ENCODE results near the gene SND1. TPM values are rescaled to one million over a fixed set of nuclear protein-coding genes. Genes with fewer than 3 reads are reported as not detected.

Gene SND1
- polyA plus RNA-seq, 4 donors = 47.2 to 148 (median 92.2) TPM

DNA sequence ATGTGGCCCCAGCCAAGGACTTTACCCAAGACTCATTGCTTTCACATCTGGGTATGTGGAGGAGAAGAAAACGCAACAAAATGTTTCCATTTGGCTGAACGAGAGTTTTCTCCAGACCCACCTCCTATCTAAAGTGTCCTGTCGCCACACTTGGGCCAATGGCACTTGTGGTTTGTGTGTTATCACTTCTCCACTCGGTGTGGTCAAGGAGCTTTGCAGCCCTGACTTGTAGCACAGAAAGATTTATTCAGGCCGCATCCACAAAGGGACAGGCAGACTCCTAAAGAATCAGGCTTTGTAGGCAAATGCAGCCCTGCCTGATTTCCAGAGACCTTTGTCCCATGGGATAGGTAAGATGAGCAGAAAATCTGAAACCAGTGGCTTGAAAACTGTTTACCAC lies 392.1 kb downstream of the SND1 start:
- WGBS, 3 donors = 72 to 85% (median 78%) methylated on average over 5 of the region's 5 CpGs
- Histone ChIP-seq H3K36me3 (ENCODE audit: control insufficient read depth in 3 of 3, insufficient read depth in 2 of 3, low read depth in 1 of 3, low read length in 3 of 3) (peaks cover 0 to 12% (median 0%) of the 10 kb centered on the region in 3 donors), H3K9me3 (ENCODE audit: control insufficient read depth in 2 of 2, insufficient read depth in 1 of 2, low read depth in 1 of 2, low read length in 1 of 2) (no peaks in the 10 kb centered on the region), H3K27ac (ENCODE audit: low read depth in 1 of 3, low read length in 2 of 3) (no peak overlapping the region), H3K4me3 (ENCODE audit: low read depth in 1 of 3, low read length in 3 of 3) (no peak overlapping the region), H3K27me3 (ENCODE audit: control insufficient read depth in 3 of 3, insufficient read depth in 3 of 3, low read length in 3 of 3) (no peaks in the 10 kb centered on the region), H3K4me1 (ENCODE audit: control insufficient read depth in 3 of 3, insufficient read depth in 2 of 3, low read depth in 1 of 3, low read length in 2 of 3) (peaks cover 0 to 9% (median 2%) of the 10 kb centered on the region in 3 donors)
- no peak for DNase-seq
- FAIRE-seq = no peak

- no peak for DNase-seq
- Histone ChIP-seq H3K4me1 (ENCODE audit: control insufficient read depth in 3 of 3, insufficient read depth in 2 of 3, low read depth in 1 of 3, low read length in 2 of 3) (no peaks in the 10 kb centered on the region), H3K4me3 (ENCODE audit: low read depth in 1 of 3, low read length in 3 of 3) (no peak overlapping the region), H3K36me3 (ENCODE audit: control insufficient read depth in 3 of 3, insufficient read depth in 2 of 3, low read depth in 1 of 3, low read length in 3 of 3) (peaks cover 0 to 12% (median 0%) of the 10 kb centered on the region in 3 donors), H3K9me3 (ENCODE audit: control insufficient read depth in 2 of 2, insufficient read depth in 1 of 2, low read depth in 1 of 2, low read length in 1 of 2) (no peaks in the 10 kb centered on the region), H3K27me3 (ENCODE audit: control insufficient read depth in 3 of 3, insufficient read depth in 3 of 3, low read length in 3 of 3) (no peaks in the 10 kb centered on the region), H3K27ac (ENCODE audit: low read depth in 1 of 3, low read length in 2 of 3) (no peak overlapping the region)
- WGBS, 3 donors = 78 to 89% (median 83%) methylated on average over 1 of the region's 1 CpG
- FAIRE-seq = no peak
Measured at GRCh38 chr7:128045158-128045557, 393.2 kb downstream of the SND1 start.

DNA sequence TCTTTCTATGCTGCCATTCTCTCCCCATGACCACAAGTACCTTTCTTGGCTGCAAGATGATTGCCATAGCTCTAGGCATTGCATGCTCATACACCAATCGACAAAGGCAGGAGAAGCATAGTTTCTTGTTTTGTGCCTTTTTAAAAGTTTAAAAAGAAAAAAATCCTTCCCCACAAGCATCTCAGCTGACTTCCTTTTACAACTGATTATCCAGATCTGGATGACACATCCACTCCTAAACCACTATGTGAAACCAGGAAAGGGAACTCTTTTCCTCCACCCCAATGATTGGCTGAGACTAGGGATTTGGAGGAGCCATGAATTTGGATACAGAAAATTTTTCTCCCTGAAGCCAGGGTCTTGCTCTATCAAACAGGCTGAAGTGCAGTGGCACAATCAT lies 393.8 kb downstream of the SND1 start:
- WGBS, 3 donors = 83 to 95% (median 93%) methylated on average over 1 of the region's 1 CpG
- H3K9me3 ChIP-seq (ENCODE audit: control insufficient read depth in 2 of 2, insufficient read depth in 1 of 2, low read depth in 1 of 2, low read length in 1 of 2) = no peaks in the 10 kb centered on the region
- H3K27ac ChIP-seq (ENCODE audit: low read depth in 1 of 3, low read length in 2 of 3) = no peak overlapping the region
- H3K36me3 ChIP-seq (ENCODE audit: control insufficient read depth in 3 of 3, insufficient read depth in 2 of 3, low read depth in 1 of 3, low read length in 3 of 3) = peaks cover 0 to 12% (median 0%) of the 10 kb centered on the region in 3 donors
- no peaks in the 10 kb centered on the region for H3K4me1 ChIP-seq (ENCODE audit: control insufficient read depth in 3 of 3, insufficient read depth in 2 of 3, low read depth in 1 of 3, low read length in 2 of 3)
- H3K27me3 ChIP-seq (ENCODE audit: control insufficient read depth in 3 of 3, insufficient read depth in 3 of 3, low read length in 3 of 3) = no peaks in the 10 kb centered on the region
- FAIRE-seq (no peak), DNase-seq (no peak)
- no peak overlapping the region for H3K4me3 ChIP-seq (ENCODE audit: low read depth in 1 of 3, low read length in 3 of 3)

DNA sequence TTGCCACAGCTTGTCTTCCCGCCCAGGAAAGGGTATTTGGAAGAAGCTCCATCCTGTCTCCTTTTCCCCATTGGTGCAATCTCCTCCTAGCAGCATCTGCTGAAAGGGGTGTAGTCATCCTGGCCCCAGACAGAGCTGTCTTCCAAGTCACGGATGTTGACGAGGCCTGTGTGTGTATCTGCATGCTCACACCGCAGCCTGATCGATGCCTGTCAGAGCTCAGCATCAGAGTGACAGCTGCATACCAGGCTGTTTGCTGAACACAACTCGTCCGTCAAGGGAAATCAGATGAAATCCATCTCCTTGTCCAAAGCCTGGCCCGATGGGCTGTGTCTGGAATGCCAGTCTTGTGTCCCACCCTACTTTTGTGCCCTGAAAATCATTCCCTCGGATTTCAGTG lies 400.4 kb downstream of the SND1 start:
- FAIRE-seq (no peak), DNase-seq (no peak)
- Histone ChIP-seq H3K27ac (ENCODE audit: low read depth in 1 of 3, low read length in 2 of 3) (no peak overlapping the region), H3K36me3 (ENCODE audit: control insufficient read depth in 3 of 3, insufficient read depth in 2 of 3, low read depth in 1 of 3, low read length in 3 of 3) (peaks cover 0 to 21% (median 0%) of the 10 kb centered on the region in 3 donors), H3K4me3 (ENCODE audit: low read depth in 1 of 3, low read length in 3 of 3) (no peak overlapping the region), H3K9me3 (ENCODE audit: control insufficient read depth in 2 of 2, insufficient read depth in 1 of 2, low read depth in 1 of 2, low read length in 1 of 2) (no peaks in the 10 kb centered on the region), H3K4me1 (ENCODE audit: control insufficient read depth in 3 of 3, insufficient read depth in 2 of 3, low read depth in 1 of 3, low read length in 2 of 3) (peaks cover 0 to 10% (median 0%) of the 10 kb centered on the region in 3 donors), H3K27me3 (ENCODE audit: control insufficient read depth in 3 of 3, insufficient read depth in 3 of 3, low read length in 3 of 3) (no peaks in the 10 kb centered on the region)
- WGBS, 3 donors = 95 to 97% (median 95%) methylated on average over 9 of the region's 9 CpGs

- Histone ChIP-seq H3K36me3 (ENCODE audit: control insufficient read depth in 3 of 3, insufficient read depth in 2 of 3, low read depth in 1 of 3, low read length in 3 of 3) (peaks cover 0 to 21% (median 0%) of the 10 kb centered on the region in 3 donors), H3K27ac (ENCODE audit: low read depth in 1 of 3, low read length in 2 of 3) (no peak overlapping the region), H3K4me3 (ENCODE audit: low read depth in 1 of 3, low read length in 3 of 3) (no peak overlapping the region), H3K9me3 (ENCODE audit: control insufficient read depth in 2 of 2, insufficient read depth in 1 of 2, low read depth in 1 of 2, low read length in 1 of 2) (no peaks in the 10 kb centered on the region), H3K4me1 (ENCODE audit: control insufficient read depth in 3 of 3, insufficient read depth in 2 of 3, low read depth in 1 of 3, low read length in 2 of 3) (peaks cover 0 to 10% (median 0%) of the 10 kb centered on the region in 3 donors), H3K27me3 (ENCODE audit: control insufficient read depth in 3 of 3, insufficient read depth in 3 of 3, low read length in 3 of 3) (no peaks in the 10 kb centered on the region)
- DNase-seq (peak in 1 of 2 donors; percentile 22), FAIRE-seq (no peak)
Measured at GRCh38 chr7:128053023-128053422, 401.0 kb downstream of the SND1 start.

DNA sequence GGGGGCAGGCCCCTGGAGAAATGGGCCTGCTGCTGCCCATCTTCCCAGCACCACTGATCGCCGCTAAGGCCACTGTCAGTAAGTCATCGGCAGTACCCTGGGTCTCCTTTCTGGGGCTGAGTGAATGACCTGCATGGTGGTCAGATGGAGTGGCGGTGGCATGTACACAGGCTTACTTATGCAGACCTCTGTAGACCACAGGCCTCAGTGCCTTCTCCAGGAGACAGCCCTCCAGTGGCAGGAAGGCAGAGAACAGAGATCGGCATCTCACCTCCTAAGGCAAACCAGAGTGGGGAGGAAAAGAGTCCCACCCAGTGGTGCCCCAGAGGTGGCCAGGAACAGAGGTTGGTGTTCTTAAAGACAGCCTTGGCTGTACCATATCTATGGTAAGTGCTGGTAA lies 402.0 kb downstream of the SND1 start:
- Histone ChIP-seq H3K27ac (ENCODE audit: low read depth in 1 of 3, low read length in 2 of 3) (no peak overlapping the region), H3K4me1 (ENCODE audit: control insufficient read depth in 3 of 3, insufficient read depth in 2 of 3, low read depth in 1 of 3, low read length in 2 of 3) (peaks cover 0 to 10% (median 0%) of the 10 kb centered on the region in 3 donors), H3K36me3 (ENCODE audit: control insufficient read depth in 3 of 3, insufficient read depth in 2 of 3, low read depth in 1 of 3, low read length in 3 of 3) (peaks cover 0 to 23% (median 0%) of the 10 kb centered on the region in 3 donors), H3K9me3 (ENCODE audit: control insufficient read depth in 2 of 2, insufficient read depth in 1 of 2, low read depth in 1 of 2, low read length in 1 of 2) (no peaks in the 10 kb centered on the region), H3K27me3 (ENCODE audit: control insufficient read depth in 3 of 3, insufficient read depth in 3 of 3, low read length in 3 of 3) (no peaks in the 10 kb centered on the region), H3K4me3 (ENCODE audit: low read depth in 1 of 3, low read length in 3 of 3) (no peak overlapping the region)
- DNase-seq = no peak
- 96 to 100% (median 97%) methylated on average over 5 of the region's 5 CpGs for WGBS, 3 donors
- FAIRE-seq = no peak

DNA sequence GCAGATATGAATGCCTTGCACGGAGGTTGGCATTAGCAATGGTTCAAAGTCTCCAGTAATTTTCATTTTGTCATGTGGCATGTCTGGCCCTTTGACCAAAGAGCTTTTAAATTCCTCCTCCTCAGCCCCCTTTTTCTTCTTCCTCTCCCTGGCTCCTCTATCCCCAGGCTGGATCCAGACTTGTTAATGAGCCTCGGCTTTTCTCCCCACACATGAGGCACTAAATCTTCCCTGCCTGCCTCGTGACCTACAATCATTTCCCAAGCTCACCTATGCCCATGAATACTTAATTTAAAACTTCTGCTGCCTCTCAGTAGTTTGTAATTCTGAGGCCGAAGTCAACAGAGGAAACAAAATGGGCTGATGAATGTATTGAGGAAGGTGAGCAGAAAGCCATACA lies 402.5 kb downstream of the SND1 start:
- DNase-seq = peak in 1 of 2 donors; percentile 29
- FAIRE-seq = no peak
- H3K36me3 ChIP-seq (ENCODE audit: control insufficient read depth in 3 of 3, insufficient read depth in 2 of 3, low read depth in 1 of 3, low read length in 3 of 3) = peaks cover 0 to 23% (median 0%) of the 10 kb centered on the region in 3 donors

DNA sequence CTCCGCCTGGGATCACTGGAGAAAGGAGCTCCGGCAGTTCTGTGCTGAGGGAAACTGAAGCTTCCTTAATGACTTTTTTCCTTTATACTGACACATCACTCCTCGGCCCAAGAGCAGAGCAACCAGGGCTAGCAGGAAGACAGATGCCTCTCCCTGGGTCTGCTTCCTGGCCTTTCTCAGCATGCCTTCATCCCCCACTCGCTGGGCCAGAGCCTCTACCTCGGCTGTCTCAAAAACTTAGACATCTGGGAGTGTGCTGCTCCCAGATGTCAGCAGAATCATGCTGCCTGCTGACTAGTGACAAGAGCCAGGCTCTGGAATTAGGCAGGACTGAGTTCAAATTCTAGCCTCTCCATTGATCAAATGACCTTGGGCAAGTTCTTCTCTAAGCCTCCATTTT lies 403.6 kb downstream of the SND1 start:
- no peaks in the 10 kb centered on the region for H3K9me3 ChIP-seq (ENCODE audit: control insufficient read depth in 2 of 2, insufficient read depth in 1 of 2, low read depth in 1 of 2, low read length in 1 of 2)
- H3K4me3 ChIP-seq (ENCODE audit: low read depth in 1 of 3, low read length in 3 of 3) = no peak overlapping the region
- FAIRE-seq (no peak), DNase-seq (no peak)
- H3K27me3 ChIP-seq (ENCODE audit: control insufficient read depth in 3 of 3, insufficient read depth in 3 of 3, low read length in 3 of 3) = no peaks in the 10 kb centered on the region
- peaks cover 0 to 28% (median 0%) of the 10 kb centered on the region in 3 donors for H3K36me3 ChIP-seq (ENCODE audit: control insufficient read depth in 3 of 3, insufficient read depth in 2 of 3, low read depth in 1 of 3, low read length in 3 of 3)
- 82 to 96% (median 94%) methylated on average over 5 of the region's 5 CpGs for WGBS, 3 donors
- no peak overlapping the region for H3K27ac ChIP-seq (ENCODE audit: low read depth in 1 of 3, low read length in 2 of 3)
- H3K4me1 ChIP-seq (ENCODE audit: control insufficient read depth in 3 of 3, insufficient read depth in 2 of 3, low read depth in 1 of 3, low read length in 2 of 3) = peaks cover 0 to 10% (median 0%) of the 10 kb centered on the region in 3 donors

More for the DNA sequence above, 402.5 kb downstream of the SND1 start:
- Histone ChIP-seq H3K27me3 (ENCODE audit: control insufficient read depth in 3 of 3, insufficient read depth in 3 of 3, low read length in 3 of 3) (no peaks in the 10 kb centered on the region), H3K27ac (ENCODE audit: low read depth in 1 of 3, low read length in 2 of 3) (no peak overlapping the region), H3K4me1 (ENCODE audit: control insufficient read depth in 3 of 3, insufficient read depth in 2 of 3, low read depth in 1 of 3, low read length in 2 of 3) (peaks cover 0 to 10% (median 0%) of the 10 kb centered on the region in 3 donors), H3K9me3 (ENCODE audit: control insufficient read depth in 2 of 2, insufficient read depth in 1 of 2, low read depth in 1 of 2, low read length in 1 of 2) (no peaks in the 10 kb centered on the region), H3K4me3 (ENCODE audit: low read depth in 1 of 3, low read length in 3 of 3) (no peak overlapping the region)
- 80 to 86% (median 83%) methylated on average over 4 of the region's 4 CpGs for WGBS, 3 donors

DNA sequence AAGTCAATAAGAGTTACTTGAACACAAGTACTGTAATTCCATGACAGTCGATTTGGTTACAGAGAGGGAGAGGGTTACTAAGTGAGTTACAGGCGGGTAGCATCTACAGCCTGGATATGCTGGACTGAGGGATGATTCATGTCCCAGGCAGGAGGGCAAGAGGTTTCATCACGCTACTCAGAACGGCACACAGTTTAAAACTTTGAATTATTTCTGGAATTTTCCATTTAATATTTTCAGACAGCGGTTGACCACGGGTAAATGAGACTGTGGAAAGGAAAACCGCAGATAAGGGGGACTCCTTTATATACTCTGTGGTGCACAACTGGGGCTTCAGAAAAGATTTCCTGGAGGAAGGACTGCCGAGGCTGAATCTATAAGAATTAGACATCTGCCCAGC lies 404.9 kb downstream of the SND1 start:
- peaks cover 0 to 10% (median 0%) of the 10 kb centered on the region in 3 donors for H3K4me1 ChIP-seq (ENCODE audit: control insufficient read depth in 3 of 3, insufficient read depth in 2 of 3, low read depth in 1 of 3, low read length in 2 of 3)
- no peak overlapping the region for H3K4me3 ChIP-seq (ENCODE audit: low read depth in 1 of 3, low read length in 3 of 3)
- peaks cover 0 to 35% (median 0%) of the 10 kb centered on the region in 3 donors for H3K36me3 ChIP-seq (ENCODE audit: control insufficient read depth in 3 of 3, insufficient read depth in 2 of 3, low read depth in 1 of 3, low read length in 3 of 3)
- 87 to 92% (median 92%) methylated on average over 8 of the region's 8 CpGs for WGBS, 3 donors
- no peaks in the 10 kb centered on the region for H3K27me3 ChIP-seq (ENCODE audit: control insufficient read depth in 3 of 3, insufficient read depth in 3 of 3, low read length in 3 of 3)
- no peak overlapping the region for H3K27ac ChIP-seq (ENCODE audit: low read depth in 1 of 3, low read length in 2 of 3)
- FAIRE-seq (no peak), DNase-seq (no peak)
- no peaks in the 10 kb centered on the region for H3K9me3 ChIP-seq (ENCODE audit: control insufficient read depth in 2 of 2, insufficient read depth in 1 of 2, low read depth in 1 of 2, low read length in 1 of 2)
